ENCODE data around the gene SAP130.

- no peak for TF ChIP-seq CTCF (IDR thresholded peaks at IDR 0.05)
- TF ChIP-seq POLR2A (IDR thresholded peaks at IDR 0.05): no peak
- no peak for TF ChIP-seq POLR2AphosphoS5 (IDR thresholded peaks at IDR 0.05; ENCODE audit: insufficient read depth in 1 of 2, low read depth in 1 of 2)
Observed at GRCh38 chr2:128062571-128062970, 34.7 kb upstream of the SAP130 start.
